ENCODE data around the gene BRF1.

BRF1 gene

GRCh38 chr14:105192866-105193731, 107.7 kb downstream of the BRF1 start:
- DNase-seq: no peak

GRCh38 chr14:105187935-105188524, 112.8 kb downstream of the BRF1 start:
- no peak for DNase-seq

GRCh38 chr14:105187116-105187515, 113.7 kb downstream of the BRF1 start:
- DNase-seq: no peak

- no peak for DNase-seq
These were observed 114.8 kb downstream of the BRF1 start for GRCh38 chr14:105185973-105186372.

- no peak for DNase-seq
These were observed 115.8 kb downstream of the BRF1 start for GRCh38 chr14:105185001-105185400.

- no peak for DNase-seq
These were observed 116.3 kb downstream of the BRF1 start for GRCh38 chr14:105184461-105184860.

GRCh38 chr14:105182296-105183020, 118.3 kb downstream of the BRF1 start:
- DNase-seq: no peak

- no peak for DNase-seq
These were observed 119.1 kb downstream of the BRF1 start for GRCh38 chr14:105181549-105182295.

- peak; percentile 89 for DNase-seq
These were observed 119.9 kb downstream of the BRF1 start, which contains the start of gene NUDT14 for GRCh38 chr14:105180592-105181548. NUDT14 (minus strand) TSS chr14:105181312; CDS start chr14:105181209, 103 bp downstream.

- no peak for DNase-seq
These were observed 121.6 kb downstream of the BRF1 start for GRCh38 chr14:105179191-105179590.

- DNase-seq: no peak
These were observed 122.0 kb downstream of the BRF1 start for GRCh38 chr14:105178868-105179140.

- DNase-seq: no peak
These were observed 122.5 kb downstream of the BRF1 start for GRCh38 chr14:105178069-105178867.

GRCh38 chr14:105177082-105177481, 123.7 kb downstream of the BRF1 start:
- DNase-seq: no peak

GRCh38 chr14:105176513-105176912, 124.3 kb downstream of the BRF1 start:
- no peak for DNase-seq

- peak; percentile 42 for DNase-seq
These were observed 126.6 kb downstream of the BRF1 start for GRCh38 chr14:105173901-105174894.

GRCh38 chr14:105173145-105173544, 127.7 kb downstream of the BRF1 start:
- DNase-seq: no peak

GRCh38 chr14:105172476-105172875, 128.3 kb downstream of the BRF1 start:
- DNase-seq: no peak

GRCh38 chr14:105171004-105171673, 129.7 kb downstream of the BRF1 start:
- no peak for DNase-seq
